ENCODE results near the gene GRIA3. TPM values are rescaled to one million over a fixed set of nuclear protein-coding genes. Genes with fewer than 3 reads are reported as not detected.

Gene GRIA3
- total RNA-seq, 1 experiment from 2014 or later = not detected

- intact Hi-C loops (cut with micrococcal nuclease) = no loop called here
- no peak overlapping the region for H3K27ac Mint-ChIP-seq (ENCODE audit: low read depth, unreplicated experiment)
- peaks cover 6% of the 10 kb centered on the region for H3K36me3 Mint-ChIP-seq (ENCODE audit: insufficient read depth, unreplicated experiment)
- no peaks in the 10 kb centered on the region for H3K4me1 Mint-ChIP-seq (ENCODE audit: insufficient read depth, unreplicated experiment)
- H3K27me3 Mint-ChIP-seq (ENCODE audit: insufficient read depth, unreplicated experiment) = no peaks in the 10 kb centered on the region
- DNase-seq (ENCODE audit: unreplicated experiment) = no peak
- ChIA-PET POLR2A (interaction anchor here (0.8 kb wide), 1 partner anchor 19 kb away, joined by 3 read pairs; no protein-coding TSS in a partner anchor), CTCF (interaction anchor here (1.2 kb wide), 1 partner anchor 193 kb away, joined by 3 read pairs; no protein-coding TSS in a partner anchor)
- TF ChIP-seq CTCF (IDR thresholded peaks at IDR 0.05; ENCODE audit: unreplicated experiment) = no peak
- BruUV-seq (replicated peaks) = no TSS peak
- no peak overlapping the region for H3K4me3 Mint-ChIP-seq (ENCODE audit: unreplicated experiment)
- H3K9me3 Mint-ChIP-seq (ENCODE audit: unreplicated experiment) = peaks cover 6% of the 10 kb centered on the region
Measured at GRCh38 chrX:123454712-123455431, 270.8 kb downstream of the GRIA3 start.

- no TSS peak for BruUV-seq (replicated peaks)
- Mint-ChIP-seq H3K27me3 (ENCODE audit: insufficient read depth, unreplicated experiment) (no peaks in the 10 kb centered on the region), H3K36me3 (ENCODE audit: insufficient read depth, unreplicated experiment) (peaks cover 6% of the 10 kb centered on the region), H3K4me3 (ENCODE audit: unreplicated experiment) (no peak overlapping the region), H3K4me1 (ENCODE audit: insufficient read depth, unreplicated experiment) (no peaks in the 10 kb centered on the region), H3K9me3 (ENCODE audit: unreplicated experiment) (peaks cover 6% of the 10 kb centered on the region), H3K27ac (ENCODE audit: low read depth, unreplicated experiment) (no peak overlapping the region)
- ChIA-PET CTCF (interaction anchor here (1.2 kb wide), 1 partner anchor 192 kb away, joined by 3 read pairs; no protein-coding TSS in a partner anchor), POLR2A (no interaction called here)
- no peak for DNase-seq (ENCODE audit: unreplicated experiment)
- TF ChIP-seq CTCF (IDR thresholded peaks at IDR 0.05; ENCODE audit: unreplicated experiment) = no peak
- intact Hi-C loops (cut with micrococcal nuclease) = no loop called here
Measured at GRCh38 chrX:123455693-123456092, 271.6 kb downstream of the GRIA3 start.

GRCh38 chrX:123464709-123465108 is 280.6 kb downstream of the GRIA3 start:
- intact Hi-C loops (cut with micrococcal nuclease) = no loop called here
- POLR2A ChIA-PET = no interaction called here
- Mint-ChIP-seq H3K36me3 (ENCODE audit: insufficient read depth, unreplicated experiment) (no peaks in the 10 kb centered on the region), H3K4me1 (ENCODE audit: insufficient read depth, unreplicated experiment) (no peaks in the 10 kb centered on the region), H3K27me3 (ENCODE audit: insufficient read depth, unreplicated experiment) (no peaks in the 10 kb centered on the region), H3K9me3 (ENCODE audit: unreplicated experiment) (peaks cover 18% of the 10 kb centered on the region), H3K4me3 (ENCODE audit: unreplicated experiment) (no peak overlapping the region), H3K27ac (ENCODE audit: low read depth, unreplicated experiment) (no peak overlapping the region)
- no TSS peak for BruUV-seq (replicated peaks)
- CTCF ChIA-PET = no interaction called here
- TF ChIP-seq CTCF (IDR thresholded peaks at IDR 0.05; ENCODE audit: unreplicated experiment) = no peak
- DNase-seq (ENCODE audit: unreplicated experiment) = no peak

- no peaks in the 10 kb centered on the region for H3K27me3 Mint-ChIP-seq (ENCODE audit: insufficient read depth, unreplicated experiment)
- H3K4me3 Mint-ChIP-seq (ENCODE audit: unreplicated experiment) = no peak overlapping the region
- no peak overlapping the region for H3K27ac Mint-ChIP-seq (ENCODE audit: low read depth, unreplicated experiment)
- no peak for DNase-seq (ENCODE audit: unreplicated experiment)
- ChIA-PET CTCF (no interaction called here), POLR2A (no interaction called here)
- BruUV-seq (replicated peaks) = no TSS peak
- H3K36me3 Mint-ChIP-seq (ENCODE audit: insufficient read depth, unreplicated experiment) = no peaks in the 10 kb centered on the region
- peaks cover 14% of the 10 kb centered on the region for H3K9me3 Mint-ChIP-seq (ENCODE audit: unreplicated experiment)
- no peak for TF ChIP-seq CTCF (IDR thresholded peaks at IDR 0.05; ENCODE audit: unreplicated experiment)
- intact Hi-C loops (cut with micrococcal nuclease) = no loop called here
- no peaks in the 10 kb centered on the region for H3K4me1 Mint-ChIP-seq (ENCODE audit: insufficient read depth, unreplicated experiment)
Measured at GRCh38 chrX:123468481-123468880, 284.4 kb downstream of the GRIA3 start.
